Retinal pigment epithelial cell (primary cell): Measurements from ENCODE around the gene ANKRD62.

Experiments
- DNase-seq: peaks from one replicate; pipeline ENCODE4 v3.0.0-alpha.2; 2010; ENCODE audit warnings: low read depth
- H3K4me3 ChIP-seq: 2 replicates; pipeline ENCODE4 v1.5.1; 2011; ENCODE audit warnings: mild to moderate bottlenecking, low read length, control low read depth, moderate library complexity
- TF ChIP-seq, protein P1 (sequence below): conservative IDR thresholded peaks from 2 replicates; pipeline ENCODE4 v1.5.1; 2011; ENCODE audit warnings: low read depth, low read length, control low read depth, inconsistent platforms

Gene ANKRD62

DNA sequence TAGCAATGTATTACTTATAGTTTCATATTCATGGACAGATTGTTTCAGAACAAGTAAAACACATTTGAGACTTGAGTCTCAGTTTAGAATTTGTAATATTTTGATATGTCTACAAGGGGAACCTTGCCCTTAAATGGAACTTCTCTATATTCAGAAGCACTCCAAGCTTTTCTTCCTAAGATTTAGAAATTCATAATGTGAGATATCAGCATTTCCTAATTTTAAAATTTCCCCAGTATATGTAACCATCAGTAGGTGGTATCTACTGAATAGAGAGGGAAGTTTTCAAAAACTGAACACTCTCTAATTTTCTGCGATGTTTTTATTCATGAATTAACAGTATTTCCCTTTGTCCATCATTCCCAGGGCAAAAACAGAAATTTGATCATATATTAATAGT is 7.6 kb downstream of the ANKRD62 start:
- DNase-seq, result no peak
- H3K4me3 ChIP-seq, result no peak overlapping the region
- TF ChIP-seq, protein P1, sequence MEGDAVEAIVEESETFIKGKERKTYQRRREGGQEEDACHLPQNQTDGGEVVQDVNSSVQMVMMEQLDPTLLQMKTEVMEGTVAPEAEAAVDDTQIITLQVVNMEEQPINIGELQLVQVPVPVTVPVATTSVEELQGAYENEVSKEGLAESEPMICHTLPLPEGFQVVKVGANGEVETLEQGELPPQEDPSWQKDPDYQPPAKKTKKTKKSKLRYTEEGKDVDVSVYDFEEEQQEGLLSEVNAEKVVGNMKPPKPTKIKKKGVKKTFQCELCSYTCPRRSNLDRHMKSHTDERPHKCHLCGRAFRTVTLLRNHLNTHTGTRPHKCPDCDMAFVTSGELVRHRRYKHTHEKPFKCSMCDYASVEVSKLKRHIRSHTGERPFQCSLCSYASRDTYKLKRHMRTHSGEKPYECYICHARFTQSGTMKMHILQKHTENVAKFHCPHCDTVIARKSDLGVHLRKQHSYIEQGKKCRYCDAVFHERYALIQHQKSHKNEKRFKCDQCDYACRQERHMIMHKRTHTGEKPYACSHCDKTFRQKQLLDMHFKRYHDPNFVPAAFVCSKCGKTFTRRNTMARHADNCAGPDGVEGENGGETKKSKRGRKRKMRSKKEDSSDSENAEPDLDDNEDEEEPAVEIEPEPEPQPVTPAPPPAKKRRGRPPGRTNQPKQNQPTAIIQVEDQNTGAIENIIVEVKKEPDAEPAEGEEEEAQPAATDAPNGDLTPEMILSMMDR, result no peak

DNA sequence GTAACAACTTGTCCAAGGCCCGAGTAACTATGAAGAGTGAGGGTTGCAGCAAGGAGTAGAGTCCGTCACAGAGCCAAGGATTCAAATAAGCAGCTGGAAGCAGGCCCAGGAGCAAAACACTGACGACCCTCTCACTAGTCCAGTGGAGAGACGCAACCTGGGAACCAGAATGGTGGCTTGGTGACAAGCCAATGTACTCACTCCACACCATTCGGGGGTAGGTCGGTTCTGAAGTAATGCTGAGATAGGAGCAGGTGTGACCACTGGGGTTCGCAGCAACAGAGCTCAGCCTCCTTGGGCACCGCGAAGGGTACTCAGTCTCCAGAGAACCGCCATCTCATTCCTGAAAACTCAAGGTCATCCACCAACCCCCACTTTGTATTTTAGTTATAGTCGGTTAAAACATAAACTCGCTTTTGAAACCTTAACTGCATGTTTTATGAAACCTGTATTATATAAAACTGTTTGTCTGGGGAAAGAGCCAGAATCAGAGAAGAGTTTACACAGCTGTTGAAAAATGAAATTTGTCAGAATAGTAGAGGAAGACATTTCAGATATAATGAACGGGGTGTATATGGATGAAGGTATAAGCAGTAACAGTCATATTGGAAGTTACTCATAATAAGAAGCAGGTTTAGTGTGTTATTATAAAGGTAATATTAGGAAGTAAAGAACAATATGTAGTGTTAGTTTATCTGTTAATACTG is 8.6 kb downstream of the ANKRD62 start:
- no peak for DNase-seq
- TF ChIP-seq, protein P1, result no peak
- H3K4me3 ChIP-seq, result no peak overlapping the region

GRCh38 chr18:12106471-12106870 is 12.8 kb downstream of the ANKRD62 start:
- DNase-seq, result no peak
- no peak overlapping the region for H3K4me3 ChIP-seq
- TF ChIP-seq, protein P1, result no peak

DNA sequence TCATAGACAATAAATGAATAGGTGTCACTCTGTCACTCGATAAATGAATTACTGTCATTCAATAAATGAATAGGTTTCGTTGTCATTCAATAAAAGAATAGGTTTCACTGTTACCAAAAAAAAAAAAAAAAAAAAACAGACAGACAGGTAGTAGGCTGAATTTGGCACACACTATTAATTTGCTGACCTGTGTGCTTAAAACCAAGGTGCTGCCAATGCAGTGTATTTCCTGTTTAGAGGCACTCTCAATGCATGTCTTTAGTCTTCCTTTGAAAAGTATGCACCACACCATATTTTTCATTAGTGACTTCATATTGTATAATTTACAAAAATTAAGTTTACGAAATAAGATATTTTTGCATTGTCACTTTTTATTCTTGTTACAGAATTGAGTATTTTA is 16.2 kb downstream of the ANKRD62 start:
- no peak overlapping the region for H3K4me3 ChIP-seq
- no peak for DNase-seq
- TF ChIP-seq, protein P1, result no peak

DNA sequence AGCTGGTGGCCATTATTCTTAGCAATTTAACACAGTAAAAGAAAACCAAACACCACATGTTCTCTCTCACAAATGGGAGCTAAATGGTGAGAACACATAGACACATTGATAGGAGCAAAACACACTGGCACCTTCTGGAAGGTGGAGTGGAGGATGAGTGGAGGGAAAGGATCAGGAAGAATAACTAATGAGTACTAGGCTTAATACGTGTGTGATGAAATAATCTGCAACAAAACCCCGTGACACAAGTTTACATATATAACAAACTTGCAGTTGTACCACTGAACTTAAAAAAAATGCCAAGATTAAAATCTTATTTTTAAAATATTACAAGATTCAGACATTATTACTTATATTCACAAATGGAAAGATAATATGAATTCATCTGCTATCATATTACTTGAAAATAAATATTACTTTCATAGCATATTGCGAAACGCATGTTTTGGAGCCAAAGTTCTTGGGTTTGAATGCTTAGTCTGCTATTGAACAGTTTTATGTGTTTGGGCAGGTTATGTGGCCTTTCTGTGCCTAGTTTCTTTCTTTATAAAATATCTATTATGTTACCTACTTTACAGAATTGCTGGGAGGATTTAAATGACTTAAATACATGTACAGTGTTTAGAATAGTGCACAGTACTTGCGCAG is 20.5 kb downstream of the ANKRD62 start:
- DNase-seq, result no peak
- TF ChIP-seq, protein P1, result no peak
- H3K4me3 ChIP-seq, result no peak overlapping the region

DNA sequence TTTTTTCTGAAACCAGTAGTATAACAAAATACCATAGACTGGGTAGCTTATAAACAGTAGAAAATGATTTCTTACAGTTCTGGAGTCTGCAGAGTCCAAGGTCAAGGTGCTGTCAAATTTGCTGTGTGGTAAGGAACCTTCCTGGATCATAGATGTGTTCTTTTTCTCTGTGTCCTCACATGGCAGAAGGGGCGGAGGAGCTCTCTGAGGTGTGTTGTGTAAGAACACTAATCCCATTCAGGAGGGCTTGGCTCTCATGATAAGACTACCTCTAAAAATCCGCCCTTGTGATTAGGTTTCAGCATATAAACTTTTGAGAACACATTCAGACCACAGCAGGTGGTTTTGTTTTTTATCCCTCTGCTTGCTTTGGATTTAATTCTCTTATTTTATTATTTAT is 25.7 kb downstream of the ANKRD62 start:
- peak; percentile 20 for DNase-seq
- TF ChIP-seq, protein P1, result no peak
- no peak overlapping the region for H3K4me3 ChIP-seq
